SU-DHL-6 (cell line): Measurements from ENCODE around the gene IDNK.

Experiments used
- H2AFZ ChIP-seq: fragments of 200-600 bp; sonication (generic); 2 replicates; pipeline ENCODE4 v1.6.1; 2014; ENCODE audit warnings: low read depth, mild to moderate bottlenecking, moderate library complexity, mixed read lengths, antibody characterized with exemption, low read length; ENCODE audit not compliant: severe bottlenecking
- H3F3A ChIP-seq: fragments of 200-600 bp; shearing (Covaris generic); 2 replicates; pipeline ENCODE4 v1.6.0; 2016; ENCODE audit warnings: antibody characterized with exemption, mild to moderate bottlenecking; ENCODE audit not compliant: insufficient read depth
- H3K27ac ChIP-seq: fragments of 200-600 bp; sonication (generic); 2 replicates; pipeline ENCODE4 v1.5.1; 2016; ENCODE audit warnings: low read depth, mild to moderate bottlenecking, low read length, moderate library complexity, mixed read lengths
- H3K27me3 ChIP-seq: fragments of 200-600 bp; sonication (generic), shearing (Covaris generic); 2 replicates; pipeline ENCODE4 v1.6.0; 2014; ENCODE audit warnings: mild to moderate bottlenecking, low read length
- H3K36me3 ChIP-seq: fragments of 200-600 bp; sonication (generic); 2 replicates; pipeline ENCODE4 v1.6.1; 2014; ENCODE audit warnings: mild to moderate bottlenecking, low read length, mixed read lengths
- H3K4me2 ChIP-seq: fragments of 300-600, 200-600 bp; shearing (Covaris generic), sonication (generic); 2 replicates; pipeline ENCODE4 v1.6.0; 2014; ENCODE audit warnings: low read length, low read depth, mild to moderate bottlenecking; ENCODE audit not compliant: poor library complexity, severe bottlenecking
- H3K4me3 ChIP-seq: fragments of 200-600 bp; sonication (generic); 2 replicates; pipeline ENCODE4 v1.5.1; 2014; ENCODE audit warnings: antibody characterized with exemption, low read length, mild to moderate bottlenecking, mixed read lengths; ENCODE audit not compliant: insufficient read depth, poor library complexity, severe bottlenecking
- H3K79me2 ChIP-seq: fragments of 200-600 bp; sonication (generic); 2 replicates; pipeline ENCODE4 v1.6.1; 2014; ENCODE audit warnings: mild to moderate bottlenecking, low read length, moderate library complexity; ENCODE audit not compliant: insufficient read depth
- H3K9ac ChIP-seq: fragments of 200-600 bp; sonication (generic); 2 replicates; pipeline ENCODE4 v1.7.0; 2014; ENCODE audit warnings: mild to moderate bottlenecking, low read length
- H3K9me2 ChIP-seq: fragments of 200-600 bp; sonication (generic); replicated peaks from 2 replicates; pipeline ENCODE4 v1.6.1; 2014; ENCODE audit warnings: low read length; ENCODE audit not compliant: insufficient read depth
- H3K9me3 ChIP-seq: fragments of 200-600 bp; sonication (generic); 2 replicates; pipeline ENCODE4 v1.6.1; 2014; ENCODE audit warnings: low read length, mixed read lengths; ENCODE audit not compliant: insufficient read depth
- H4K20me1 ChIP-seq: fragments of 200-600 bp; sonication (generic); 2 replicates; pipeline ENCODE4 v1.6.1; 2014; ENCODE audit warnings: low read depth, mild to moderate bottlenecking, antibody characterized with exemption, low read length, moderate library complexity, mixed read lengths
- EZH2phosphoT487 ChIP-seq: fragments of 200-600 bp; sonication (generic), shearing (Covaris generic); conservative IDR thresholded peaks from 2 replicates; pipeline ENCODE4 v1.6.1; 2018; ENCODE audit warnings: mild to moderate bottlenecking, antibody characterized with exemption, low read length, moderate library complexity, mixed read lengths
- TF ChIP-seq, protein P1 (sequence below): fragments of 200-600 bp; sonication (generic); IDR thresholded peaks from one replicate; pipeline ENCODE4 v1.5.1; 2017; ENCODE audit warnings: antibody characterized with exemption, mild to moderate bottlenecking, low read length, moderate library complexity; ENCODE audit not compliant: insufficient read depth, poor library complexity, severe bottlenecking

Gene IDNK

DNA sequence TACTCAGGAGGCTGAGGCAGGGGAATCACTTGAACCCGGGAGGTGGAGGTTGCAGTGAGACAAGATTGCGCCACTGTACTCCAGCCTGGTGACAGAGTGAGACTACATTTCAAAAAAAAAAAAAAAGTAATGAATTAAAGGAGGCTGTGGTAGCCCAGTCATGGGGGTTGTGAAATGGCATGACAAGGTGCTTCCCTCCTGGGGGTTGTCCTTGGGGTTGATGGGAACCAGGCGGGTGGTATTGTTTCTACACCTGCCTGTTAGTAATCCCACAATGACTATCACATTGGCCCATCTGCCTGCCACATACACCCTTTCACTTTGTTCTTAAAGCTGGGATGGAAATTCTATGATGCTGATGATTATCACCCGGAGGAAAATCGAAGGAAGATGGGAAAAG lies 5.6 kb downstream of the IDNK start:
- Histone ChIP-seq H3K9ac (no peak overlapping the region), H2AFZ (no peak overlapping the region), H3F3A (0 out of 2 replicates have a peak, but pooled peaks cover 5% of the 10 kb centered on the region), H3K4me2 (no peak overlapping the region), H4K20me1 (no peaks in the 10 kb centered on the region), H3K4me3 (no peak overlapping the region), H3K9me3 (no peaks in the 10 kb centered on the region), H3K79me2 (no peaks in the 10 kb centered on the region), H3K9me2 (no peaks in the 10 kb centered on the region), H3K27ac (no peak overlapping the region), H3K36me3 (no peaks in the 10 kb centered on the region), H3K27me3 (no peaks in the 10 kb centered on the region)
- no peak for TF ChIP-seq EZH2phosphoT487
- TF ChIP-seq, protein P1, sequence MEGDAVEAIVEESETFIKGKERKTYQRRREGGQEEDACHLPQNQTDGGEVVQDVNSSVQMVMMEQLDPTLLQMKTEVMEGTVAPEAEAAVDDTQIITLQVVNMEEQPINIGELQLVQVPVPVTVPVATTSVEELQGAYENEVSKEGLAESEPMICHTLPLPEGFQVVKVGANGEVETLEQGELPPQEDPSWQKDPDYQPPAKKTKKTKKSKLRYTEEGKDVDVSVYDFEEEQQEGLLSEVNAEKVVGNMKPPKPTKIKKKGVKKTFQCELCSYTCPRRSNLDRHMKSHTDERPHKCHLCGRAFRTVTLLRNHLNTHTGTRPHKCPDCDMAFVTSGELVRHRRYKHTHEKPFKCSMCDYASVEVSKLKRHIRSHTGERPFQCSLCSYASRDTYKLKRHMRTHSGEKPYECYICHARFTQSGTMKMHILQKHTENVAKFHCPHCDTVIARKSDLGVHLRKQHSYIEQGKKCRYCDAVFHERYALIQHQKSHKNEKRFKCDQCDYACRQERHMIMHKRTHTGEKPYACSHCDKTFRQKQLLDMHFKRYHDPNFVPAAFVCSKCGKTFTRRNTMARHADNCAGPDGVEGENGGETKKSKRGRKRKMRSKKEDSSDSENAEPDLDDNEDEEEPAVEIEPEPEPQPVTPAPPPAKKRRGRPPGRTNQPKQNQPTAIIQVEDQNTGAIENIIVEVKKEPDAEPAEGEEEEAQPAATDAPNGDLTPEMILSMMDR = no peak

DNA sequence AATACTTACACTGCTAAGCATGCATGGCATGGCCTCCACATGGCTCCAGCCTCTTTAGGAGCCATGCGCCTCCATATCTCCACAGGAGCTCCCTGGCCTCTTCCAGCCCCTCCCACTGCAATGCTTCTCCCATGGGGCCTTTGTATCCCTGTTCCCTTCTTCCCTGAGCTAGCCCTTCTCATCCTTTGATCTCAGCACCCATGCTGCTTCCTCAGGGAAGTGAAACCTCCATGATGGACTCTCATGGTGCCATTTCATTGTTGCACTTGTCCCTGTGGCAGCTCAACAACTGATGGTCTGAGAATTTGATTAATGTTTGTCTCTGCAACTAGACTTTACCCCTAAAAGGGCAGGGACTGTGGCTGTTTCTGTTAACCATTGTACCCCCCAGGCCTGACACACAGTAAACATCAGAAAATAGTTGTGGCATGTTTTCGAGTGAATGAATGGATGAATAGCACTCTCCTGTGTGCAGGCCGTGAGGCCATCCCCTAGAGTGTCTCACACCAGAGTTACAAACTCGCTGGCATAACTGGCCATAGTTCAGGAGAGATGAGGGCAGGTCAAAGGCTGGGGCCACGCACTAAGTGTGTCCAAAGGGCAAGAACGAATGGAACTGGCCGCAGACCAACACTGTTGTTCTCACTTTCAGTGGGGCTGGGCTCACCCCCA lies 6.6 kb downstream of the IDNK start:
- no peaks in the 10 kb centered on the region for H3K9me3 ChIP-seq
- no peaks in the 10 kb centered on the region for H3K9me2 ChIP-seq
- no peak overlapping the region for H3K4me2 ChIP-seq
- H3K4me3 ChIP-seq = no peak overlapping the region
- H3K27ac ChIP-seq = no peak overlapping the region
- H3K27me3 ChIP-seq = no peaks in the 10 kb centered on the region
- H3K79me2 ChIP-seq = no peaks in the 10 kb centered on the region
- no peaks in the 10 kb centered on the region for H3K36me3 ChIP-seq
- no peak overlapping the region for H2AFZ ChIP-seq
- H3F3A ChIP-seq = no peaks in the 10 kb centered on the region
- no peak overlapping the region for H3K9ac ChIP-seq
- H4K20me1 ChIP-seq = no peaks in the 10 kb centered on the region
- TF ChIP-seq, protein P1 = no peak
- TF ChIP-seq EZH2phosphoT487 = no peak

DNA sequence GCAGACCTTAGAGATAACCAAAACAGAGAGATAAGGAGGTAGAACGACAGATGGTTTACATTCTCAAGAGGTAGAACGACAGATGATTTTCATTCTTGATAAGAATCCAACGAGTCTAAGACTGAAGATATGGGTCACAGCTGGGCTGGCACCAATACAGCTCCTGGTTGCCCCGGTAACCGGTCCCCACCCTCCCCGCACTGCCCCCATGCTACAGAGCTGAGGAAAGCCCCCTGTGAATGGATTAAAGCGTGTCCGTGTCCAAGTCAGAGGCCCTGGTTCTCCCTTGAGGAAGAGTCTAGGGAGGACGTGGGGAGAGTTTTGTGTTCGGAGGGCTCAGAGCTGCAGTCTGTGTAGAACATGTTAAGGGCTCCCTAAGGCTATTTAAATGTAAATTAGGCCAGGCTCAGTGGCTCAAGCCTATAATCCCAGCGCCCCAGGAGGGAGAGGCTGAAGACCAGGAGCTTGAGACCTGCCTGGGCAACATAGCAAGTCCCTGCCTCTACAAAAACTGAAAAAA lies 8.1 kb downstream of the IDNK start:
- no peaks in the 10 kb centered on the region for H4K20me1 ChIP-seq
- TF ChIP-seq, protein P1 = no peak
- TF ChIP-seq EZH2phosphoT487 = no peak
- no peaks in the 10 kb centered on the region for H3K27me3 ChIP-seq
- no peaks in the 10 kb centered on the region for H3K79me2 ChIP-seq
- no peak overlapping the region for H2AFZ ChIP-seq
- H3K9me3 ChIP-seq = no peaks in the 10 kb centered on the region
- H3K4me2 ChIP-seq = no peak overlapping the region
- no peak overlapping the region for H3K27ac ChIP-seq
- no peak overlapping the region for H3K9ac ChIP-seq
- H3F3A ChIP-seq = no peaks in the 10 kb centered on the region
- H3K9me2 ChIP-seq = no peaks in the 10 kb centered on the region
- no peak overlapping the region for H3K4me3 ChIP-seq
- H3K36me3 ChIP-seq = no peaks in the 10 kb centered on the region
